Vagina (tissue), 2 donors: ENCODE data around the gene KIAA1549.

Experiments
- CTCF ChIP-seq, 3 experiments: fragments of 450-650 bp in 2 of 3; fragments of 200-600 bp in 1 of 3; sonication (generic) in 1 of 3; IDR thresholded peaks; one replicate each; pipeline ENCODE4 v1.5.1; 2017 to 2019; ENCODE audit warnings: antibody characterized with exemption in 3 of 3, mild to moderate bottlenecking in 2 of 3, moderate library complexity in 2 of 3
- POLR2A ChIP-seq, 2 donors: fragments of 450-650 bp; IDR thresholded peaks; one replicate each; pipeline ENCODE4 v1.6.1; 2017; ENCODE audit warnings: antibody characterized with exemption in 2 of 2, mild to moderate bottlenecking in 2 of 2, moderate library complexity in 2 of 2
- POLR2AphosphoS5 ChIP-seq, 2 donors: sonication (generic); formaldehyde crosslinking; IDR thresholded peaks; one replicate each; pipeline ENCODE4 v1.9.0; 2017; ENCODE audit warnings: antibody characterized with exemption in 2 of 2, mild to moderate bottlenecking in 2 of 2, low read depth in 1 of 2; ENCODE audit not compliant: insufficient read depth in 1 of 2

GRCh38 chr7:138799336-138800000 is 181.7 kb downstream of the KIAA1549 start:
- TF ChIP-seq CTCF (IDR thresholded peaks at IDR 0.05): no peak
- TF ChIP-seq POLR2AphosphoS5 (IDR thresholded peaks at IDR 0.05; ENCODE audit: insufficient read depth in 1 of 2, low read depth in 1 of 2): no peak
- no peak for TF ChIP-seq POLR2A (IDR thresholded peaks at IDR 0.05)
